Measurements from ENCODE around the gene COX7B2. TPM values are rescaled to one million over a fixed set of nuclear protein-coding genes. Genes with fewer than 3 reads are reported as not detected.

The COX7B2 gene
- total and polyA plus RNA-seq, 11 donors: not detected

- TF ChIP-seq CTCF (IDR thresholded peaks at IDR 0.05): no peak
- TF ChIP-seq POLR2A (IDR thresholded peaks at IDR 0.05): no peak
- WGBS, 4 donors: 57 to 68% (median 65%) methylated on average over 2 of the region's 2 CpGs
- H3K27me3 ChIP-seq: no peaks in the 10 kb centered on the region
- no peak overlapping the region for H3K27ac ChIP-seq
- ATAC-seq (no peak), DNase-seq (no peak)
- no peaks in the 10 kb centered on the region for H3K36me3 ChIP-seq
- no peak overlapping the region for H3K4me3 ChIP-seq
- peaks cover 0 to 8% (median 0%) of the 10 kb centered on the region in 12 donors for H3K9me3 ChIP-seq
- H3K4me1 ChIP-seq: no peaks in the 10 kb centered on the region
- intact Hi-C loops (cut with DNase I): no loop called here
Measured at GRCh38 chr4:46870411-46870810, 38.6 kb downstream of the COX7B2 start.

GRCh38 chr4:46856333-46856732 is 52.7 kb downstream of the COX7B2 start:
- no peaks in the 10 kb centered on the region for H3K36me3 ChIP-seq
- ATAC-seq: no peak
- intact Hi-C loops (cut with DNase I): no loop called here
- H3K27ac ChIP-seq: no peak overlapping the region
- H3K4me3 ChIP-seq: no peak overlapping the region
- no peaks in the 10 kb centered on the region for H3K27me3 ChIP-seq
- H3K4me1 ChIP-seq: no peaks in the 10 kb centered on the region
- TF ChIP-seq CTCF (IDR thresholded peaks at IDR 0.05): no peak
- TF ChIP-seq POLR2A (IDR thresholded peaks at IDR 0.05): no peak
- no peak for DNase-seq
- H3K9me3 ChIP-seq: no peaks in the 10 kb centered on the region

- 66 to 71% (median 69%) methylated on average over 4 of the region's 4 CpGs for WGBS, 4 donors
- DNase-seq (no peak), ATAC-seq (no peak)
- Histone ChIP-seq H3K4me3 (no peak overlapping the region), H3K27ac (no peak overlapping the region), H3K9me3 (no peaks in the 10 kb centered on the region), H3K4me1 (no peaks in the 10 kb centered on the region), H3K36me3 (no peaks in the 10 kb centered on the region), H3K27me3 (no peaks in the 10 kb centered on the region)
- no peak for TF ChIP-seq CTCF (IDR thresholded peaks at IDR 0.05)
- TF ChIP-seq POLR2A (IDR thresholded peaks at IDR 0.05): no peak
- intact Hi-C loops (cut with DNase I): no loop called here
Measured at GRCh38 chr4:46852800-46853199, 56.2 kb downstream of the COX7B2 start.

GRCh38 chr4:46850026-46850425 is 59.0 kb downstream of the COX7B2 start:
- intact Hi-C loops (cut with DNase I): no loop called here
- 82 to 95% (median 93%) methylated on average over 1 of the region's 1 CpG for WGBS, 4 donors

More at GRCh38 chr4:46850026-46850425, 59.0 kb downstream of the COX7B2 start:
- no peaks in the 10 kb centered on the region for H3K4me1 ChIP-seq
- DNase-seq: no peak
- no peak for TF ChIP-seq POLR2A (IDR thresholded peaks at IDR 0.05)
- TF ChIP-seq CTCF (IDR thresholded peaks at IDR 0.05): no peak
- no peaks in the 10 kb centered on the region for H3K27me3 ChIP-seq
- H3K9me3 ChIP-seq: no peaks in the 10 kb centered on the region
- no peak overlapping the region for H3K4me3 ChIP-seq
- no peak overlapping the region for H3K27ac ChIP-seq
- no peak for ATAC-seq
- no peaks in the 10 kb centered on the region for H3K36me3 ChIP-seq
